Keratinocyte (primary cell): ENCODE results near the gene TIMM50.

Experiments used
- EZH2 ChIP-seq: IDR thresholded peaks from one replicate; pipeline ENCODE4 v1.6.1; 2012; ENCODE audit warnings: inconsistent platforms, mild to moderate bottlenecking, low read length, moderate library complexity
- TF ChIP-seq, protein P1 (sequence below), 3 experiments: IDR thresholded peaks in 1 of 3; conservative IDR thresholded peaks in 1 of 3; optimal IDR thresholded peaks in 1 of 3; 2 replicates in 2 of 3; 3 replicates in 1 of 3; pipeline versions ENCODE3 to v1.5.1; 2011; ENCODE audit warnings: low read length in 3 of 3, mild to moderate bottlenecking in 3 of 3, moderate library complexity in 2 of 3, control low read depth in 1 of 3, inconsistent platforms in 1 of 3; ENCODE audit not compliant: insufficient read depth in 2 of 3; ENCODE audit errors: extremely low read depth in 1 of 3

DNA sequence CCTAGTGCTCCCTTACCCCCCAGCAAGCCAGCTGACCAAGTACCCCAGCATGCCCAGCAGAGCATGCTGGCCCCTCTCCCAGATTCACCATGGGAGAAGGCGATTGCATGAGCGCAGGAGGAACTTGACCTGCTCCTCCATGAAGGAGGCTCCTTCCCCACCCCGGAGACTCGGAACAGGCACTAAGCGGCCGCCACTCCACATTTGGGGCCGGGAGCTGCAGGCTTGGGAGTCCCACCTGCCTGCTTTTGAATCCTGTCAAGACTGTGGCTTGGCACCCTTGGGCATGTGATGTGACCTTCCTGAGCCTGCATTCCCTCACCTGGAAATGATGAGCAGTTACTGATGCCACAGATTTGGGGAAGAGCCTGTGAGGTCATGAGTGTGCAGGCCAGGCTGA is 12.7 kb upstream of the TIMM50 start:
- TF ChIP-seq, protein P1, sequence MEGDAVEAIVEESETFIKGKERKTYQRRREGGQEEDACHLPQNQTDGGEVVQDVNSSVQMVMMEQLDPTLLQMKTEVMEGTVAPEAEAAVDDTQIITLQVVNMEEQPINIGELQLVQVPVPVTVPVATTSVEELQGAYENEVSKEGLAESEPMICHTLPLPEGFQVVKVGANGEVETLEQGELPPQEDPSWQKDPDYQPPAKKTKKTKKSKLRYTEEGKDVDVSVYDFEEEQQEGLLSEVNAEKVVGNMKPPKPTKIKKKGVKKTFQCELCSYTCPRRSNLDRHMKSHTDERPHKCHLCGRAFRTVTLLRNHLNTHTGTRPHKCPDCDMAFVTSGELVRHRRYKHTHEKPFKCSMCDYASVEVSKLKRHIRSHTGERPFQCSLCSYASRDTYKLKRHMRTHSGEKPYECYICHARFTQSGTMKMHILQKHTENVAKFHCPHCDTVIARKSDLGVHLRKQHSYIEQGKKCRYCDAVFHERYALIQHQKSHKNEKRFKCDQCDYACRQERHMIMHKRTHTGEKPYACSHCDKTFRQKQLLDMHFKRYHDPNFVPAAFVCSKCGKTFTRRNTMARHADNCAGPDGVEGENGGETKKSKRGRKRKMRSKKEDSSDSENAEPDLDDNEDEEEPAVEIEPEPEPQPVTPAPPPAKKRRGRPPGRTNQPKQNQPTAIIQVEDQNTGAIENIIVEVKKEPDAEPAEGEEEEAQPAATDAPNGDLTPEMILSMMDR (optimal IDR thresholded peaks at IDR 0.05 in 1 of 3, IDR thresholded peaks at IDR 0.05 in 1 of 3, conservative IDR thresholded peaks at IDR 0.05 in 1 of 3; ENCODE audit: extremely low read depth in 1 of 3, insufficient read depth in 2 of 3, low read length in 3 of 3): no peak
- no peak for TF ChIP-seq EZH2
